ENCODE results near the gene ZNF425.
"Not testable (repeated sequence)": the region's sequence is repeated elsewhere in the genome, so short reads cannot be mapped to it uniquely, and the experiment has no call there.

The ZNF425 gene

DNA sequence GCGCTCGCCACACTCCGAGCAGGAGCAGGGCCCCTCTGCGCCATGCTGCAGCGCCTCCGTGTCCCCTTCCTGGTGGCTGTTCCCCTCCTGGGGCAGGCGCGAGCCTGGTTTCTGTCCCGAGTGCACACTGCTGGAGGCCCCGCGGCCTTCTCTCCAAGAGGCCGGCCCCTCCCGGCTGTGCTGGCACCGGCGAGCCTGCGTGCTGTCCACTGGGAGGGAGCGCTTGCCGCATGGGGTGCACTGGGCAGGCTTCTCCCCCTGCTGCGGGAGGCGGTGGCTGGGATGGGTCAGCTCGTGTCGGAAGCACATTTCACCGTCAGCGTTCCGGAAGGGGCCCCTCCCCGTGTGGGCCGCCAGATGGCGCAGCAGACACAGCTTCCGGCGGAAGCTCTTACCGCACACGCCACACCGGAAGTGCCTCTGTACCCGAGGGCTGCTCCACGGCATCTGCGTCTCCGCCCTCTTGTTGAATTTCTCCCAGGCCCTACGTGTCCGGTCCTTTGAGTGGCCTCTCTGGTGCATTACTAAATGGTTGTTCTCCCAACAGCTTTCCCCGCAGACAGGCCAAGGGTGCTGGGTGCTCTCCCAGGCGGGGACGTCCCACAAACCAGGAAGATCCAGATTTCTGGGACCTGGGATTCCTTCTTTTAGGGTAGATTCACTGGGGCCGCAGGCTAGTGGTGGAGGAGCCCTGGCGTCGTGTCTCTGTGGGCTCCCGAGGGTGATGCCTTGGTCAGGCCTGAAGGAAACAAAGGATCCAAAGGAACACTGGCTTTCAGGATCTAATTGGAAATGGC lies 54.3 kb downstream of the ZNF425 start:
- peak; percentile 72 for DNase-seq (ENCODE audit: low spot score)

DNA sequence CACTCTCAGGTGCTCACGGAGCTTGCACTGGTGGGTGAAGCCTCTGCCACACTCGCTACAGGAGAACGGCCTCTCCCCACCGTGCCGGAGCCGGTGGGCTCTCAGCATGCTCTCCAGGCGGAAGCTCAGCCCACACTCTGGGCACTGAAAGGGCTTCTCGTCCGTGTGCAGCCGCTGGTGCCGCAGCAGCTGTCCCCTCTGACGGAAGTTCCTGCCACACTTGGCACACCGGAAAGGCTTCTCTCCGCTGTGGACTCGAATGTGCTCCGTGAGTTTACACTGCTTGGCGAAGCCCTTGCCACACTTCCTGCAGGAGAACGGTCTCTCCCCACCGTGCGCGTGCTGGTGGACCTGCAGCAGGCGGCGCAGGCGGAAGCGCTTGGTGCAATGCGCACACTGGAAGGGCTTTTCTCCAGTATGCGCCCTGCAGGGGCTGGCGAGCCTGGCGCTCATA lies 54.9 kb downstream of the ZNF425 start:
- no peak for DNase-seq (ENCODE audit: low spot score)

DNA sequence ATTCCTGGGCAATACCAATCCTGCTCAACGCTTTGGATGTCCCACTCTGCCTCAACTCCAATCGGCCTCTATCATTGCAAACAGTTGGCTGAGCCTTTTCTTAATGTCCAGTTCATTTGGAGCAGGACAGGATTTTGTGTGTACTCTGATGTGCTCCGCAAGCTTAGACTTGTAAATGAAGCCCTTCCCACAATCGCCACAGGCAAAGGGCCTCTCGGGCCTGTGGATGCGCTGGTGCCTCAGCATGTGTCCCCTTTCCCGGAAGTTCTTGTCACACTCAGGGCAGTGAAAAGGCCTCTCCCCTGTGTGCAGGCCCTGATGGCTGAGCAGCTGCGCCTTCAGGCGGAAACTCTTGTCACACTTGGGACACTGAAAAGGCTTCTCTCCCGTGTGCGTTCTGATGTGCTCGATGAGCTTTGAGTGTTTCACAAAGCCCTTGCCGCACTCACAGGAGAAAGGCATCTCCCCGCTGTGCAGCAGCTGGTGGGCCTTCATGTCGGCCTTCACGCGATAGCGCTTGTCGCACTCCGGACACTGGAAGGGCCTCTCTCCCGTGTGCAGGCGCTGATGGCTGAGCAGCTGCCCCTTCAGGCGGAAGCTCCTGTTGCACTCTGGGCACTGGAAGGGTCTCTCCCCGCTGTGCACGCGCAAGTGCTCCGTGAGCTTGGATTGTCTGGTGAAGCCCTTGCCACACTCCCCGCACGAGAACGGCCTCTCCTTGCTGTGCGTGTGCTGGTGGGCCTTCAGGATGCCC lies 55.6 kb downstream of the ZNF425 start:
- DNase-seq (ENCODE audit: low spot score), result no peak

DNA sequence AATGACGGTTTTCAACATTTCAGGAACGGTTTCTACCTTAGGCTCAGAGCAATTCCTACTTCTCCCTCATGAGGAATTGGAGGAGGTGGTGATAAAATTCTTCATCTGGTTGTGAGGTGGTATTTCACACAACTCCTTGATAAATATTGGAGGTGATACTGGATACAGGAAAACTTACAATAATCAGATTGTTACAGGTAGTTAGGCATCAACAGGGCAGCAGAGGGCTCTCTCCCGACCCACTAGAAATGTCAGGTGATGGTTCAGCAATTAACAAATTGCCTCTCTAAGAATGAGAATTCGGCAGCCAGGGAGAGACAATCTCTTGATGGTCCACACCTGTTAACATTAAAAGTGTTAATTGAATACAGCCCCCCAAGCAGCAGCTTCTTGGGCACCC lies 58.3 kb downstream of the ZNF425 start:
- no peak for DNase-seq (ENCODE audit: low spot score)

DNA sequence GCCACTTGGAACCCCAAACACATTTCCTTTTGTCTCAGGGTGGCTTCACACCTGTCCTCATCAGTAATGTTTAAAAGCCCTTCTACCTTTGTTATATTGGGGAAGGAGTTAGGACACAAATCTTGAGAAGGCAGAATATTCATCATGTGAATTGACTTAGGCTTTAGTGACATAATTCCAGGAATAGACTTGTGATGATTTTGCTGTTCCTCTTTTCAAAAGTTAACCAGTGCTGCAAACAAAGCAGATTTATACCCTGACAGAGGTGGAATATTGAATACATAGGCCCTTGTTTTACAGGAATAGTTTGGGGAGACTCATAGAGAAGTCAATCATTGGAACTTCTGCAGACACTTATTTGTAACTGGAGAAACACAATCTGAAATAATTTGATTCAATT lies 62.6 kb downstream of the ZNF425 start:
- DNase-seq (ENCODE audit: low spot score), result no peak

DNA sequence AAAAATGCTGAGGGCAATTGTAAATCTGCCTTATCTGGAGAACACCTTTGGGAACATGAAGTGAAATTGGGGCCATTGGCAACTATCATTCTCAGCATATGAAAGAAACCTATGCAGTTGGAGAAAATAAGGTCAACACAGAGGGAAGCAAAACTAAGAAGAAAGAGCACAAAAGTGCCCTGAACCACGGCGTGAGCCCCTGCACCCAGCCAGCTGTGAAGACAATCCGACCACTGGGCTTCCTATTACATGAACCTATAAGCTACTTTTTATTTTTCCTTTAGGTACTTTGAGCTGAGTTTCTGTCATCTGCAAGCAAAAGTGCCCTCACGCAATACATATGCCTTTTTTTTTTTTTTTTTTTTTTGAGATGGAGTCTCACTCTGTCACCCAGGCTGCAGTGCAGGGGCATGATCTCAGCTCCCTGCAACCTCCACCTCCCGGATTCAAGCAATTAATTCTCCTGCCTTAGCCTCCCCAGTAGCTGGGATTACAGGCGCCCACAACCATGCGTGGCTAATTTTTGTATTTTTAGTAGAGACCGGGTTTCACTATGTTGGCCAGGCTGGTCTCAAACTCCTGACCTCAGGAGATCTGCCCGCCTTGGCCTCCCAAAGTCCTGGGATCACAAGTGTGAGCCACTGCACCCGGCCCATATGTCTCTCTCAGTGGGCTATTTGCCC lies 63.8 kb downstream of the ZNF425 start:
- not testable (repeated sequence) for DNase-seq (ENCODE audit: low spot score)

DNA sequence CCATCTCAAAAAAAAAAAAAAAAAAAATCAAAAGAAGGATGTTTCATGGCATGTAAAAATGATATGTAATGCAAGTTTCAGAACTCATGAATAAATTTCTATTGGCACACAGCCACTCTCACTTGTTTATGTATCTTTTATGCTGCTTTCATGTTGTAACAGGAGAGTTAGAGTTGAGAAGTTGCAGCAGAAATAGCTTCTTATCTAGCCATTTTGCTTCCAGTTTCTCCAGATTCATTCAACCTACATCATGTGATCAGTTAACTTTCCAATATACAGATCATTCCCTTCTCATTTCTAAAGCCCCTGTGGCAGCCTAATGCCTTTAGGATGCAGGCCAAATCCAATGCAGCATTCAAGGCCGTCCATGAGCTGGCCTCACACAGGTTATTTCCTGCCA lies 66.0 kb downstream of the ZNF425 start:
- DNase-seq (ENCODE audit: low spot score), result no peak

DNA sequence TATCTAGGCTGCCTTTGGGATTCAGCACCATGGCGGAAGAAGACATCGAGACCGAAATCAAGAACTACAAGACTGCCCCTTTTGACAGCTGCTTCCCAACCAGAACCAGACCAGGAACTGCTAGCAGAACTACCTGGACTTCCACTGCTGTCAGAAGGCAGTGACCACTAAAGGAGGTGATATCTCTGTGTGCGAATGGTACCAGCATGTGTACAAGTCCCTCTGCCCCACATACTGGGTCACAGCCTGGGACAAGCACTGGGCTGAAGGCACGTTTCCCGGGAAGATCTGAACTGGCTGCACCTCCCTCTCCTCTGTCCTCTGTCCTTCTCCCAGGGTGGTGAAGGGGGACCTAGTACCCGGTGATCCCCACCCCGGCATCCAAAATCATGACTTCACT lies 72.2 kb downstream of the ZNF425 start:
- no peak for DNase-seq (ENCODE audit: low spot score)

DNA sequence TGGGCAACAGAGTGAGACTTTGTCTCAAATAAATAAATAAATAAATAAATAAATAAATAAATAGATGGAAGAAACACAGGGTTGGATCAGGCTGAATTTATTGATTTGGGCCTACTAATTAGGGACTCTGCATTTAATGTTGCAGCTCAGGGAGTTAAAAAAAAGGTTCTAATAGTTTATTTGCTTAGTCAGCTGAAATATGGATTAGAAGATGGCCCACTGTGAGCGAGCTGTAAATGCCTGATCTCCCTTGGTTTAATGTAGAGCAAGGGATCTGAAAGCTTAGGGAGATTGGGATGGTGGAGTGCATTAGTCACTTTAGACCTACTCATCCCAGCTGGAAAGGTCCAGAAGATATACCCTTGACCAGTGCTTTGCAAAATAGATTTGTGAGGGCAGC lies 72.7 kb downstream of the ZNF425 start:
- DNase-seq (ENCODE audit: low spot score), result no peak

All from iPS-NIHi11 (cell line).